Middle frontal gyrus (tissue), 1 donor: ENCODE data around the gene PFN4.

Experiments
- DNase-seq: peaks from one replicate; pipeline ENCODE4 v3.0.0-alpha.2; 2015; ENCODE audit warnings: low spot score; ENCODE audit errors: extremely low spot score

Gene PFN4

GRCh38 chr2:24080701-24081100, 42.4 kb downstream of the PFN4 start:
- DNase-seq, result no peak

DNA sequence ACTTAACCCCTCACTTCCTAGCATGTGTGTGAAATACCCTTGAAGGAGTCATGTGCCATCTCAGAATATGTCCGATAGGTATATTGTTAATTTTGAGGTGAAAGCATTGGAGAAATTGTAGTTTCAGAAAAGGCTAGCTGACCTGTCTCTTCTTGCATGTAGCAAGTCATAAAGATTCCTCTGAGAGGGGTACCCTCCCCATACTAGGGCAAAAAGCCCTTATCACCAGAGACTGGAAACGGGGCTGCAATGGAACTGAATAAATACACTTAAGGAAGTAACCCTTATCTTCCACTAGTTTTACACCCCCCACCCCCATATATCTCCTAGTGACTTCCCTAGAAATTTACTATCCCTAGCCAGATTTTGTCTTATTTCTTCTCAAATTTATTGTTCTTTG, 45.3 kb downstream of the PFN4 start:
- DNase-seq, result no peak

- DNase-seq, result no peak
Observed at GRCh38 chr2:24077535-24077877, 45.6 kb downstream of the PFN4 start.

DNA sequence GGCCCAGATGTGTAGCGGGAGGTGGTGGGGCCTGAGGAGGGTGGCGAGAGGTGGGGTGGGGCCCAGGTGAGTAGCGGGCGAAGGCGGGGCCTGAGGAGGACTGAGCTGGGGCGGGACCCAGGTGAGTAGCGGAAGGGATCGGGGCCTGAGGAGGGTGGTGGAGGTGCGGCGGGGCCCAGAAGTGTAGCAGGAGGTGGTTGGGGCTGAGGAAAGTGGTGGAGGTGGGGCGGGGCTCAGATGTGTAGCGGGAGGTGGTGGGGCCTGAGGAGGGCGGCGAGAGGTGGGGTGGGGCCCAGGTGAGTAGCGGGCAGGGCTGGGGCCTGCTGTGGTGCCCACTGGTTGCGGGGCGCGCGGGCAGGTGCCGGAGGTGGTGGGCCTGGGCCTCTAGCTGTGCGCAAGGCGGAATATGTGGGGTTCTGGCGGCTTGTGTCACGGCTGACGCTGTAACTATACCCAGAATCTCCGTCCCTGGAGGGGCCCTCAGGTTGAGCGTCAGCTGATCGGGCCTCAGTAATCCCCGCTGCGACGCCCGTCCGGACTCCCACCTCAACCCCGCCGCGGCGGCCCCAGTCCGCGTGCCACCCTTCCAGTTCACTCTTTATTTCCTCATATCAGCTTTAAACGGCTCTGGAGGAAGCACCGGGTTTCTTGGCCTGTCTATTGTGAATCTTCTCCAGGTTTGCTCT, 46.1 kb downstream of the PFN4 start:
- DNase-seq, result no peak

DNA sequence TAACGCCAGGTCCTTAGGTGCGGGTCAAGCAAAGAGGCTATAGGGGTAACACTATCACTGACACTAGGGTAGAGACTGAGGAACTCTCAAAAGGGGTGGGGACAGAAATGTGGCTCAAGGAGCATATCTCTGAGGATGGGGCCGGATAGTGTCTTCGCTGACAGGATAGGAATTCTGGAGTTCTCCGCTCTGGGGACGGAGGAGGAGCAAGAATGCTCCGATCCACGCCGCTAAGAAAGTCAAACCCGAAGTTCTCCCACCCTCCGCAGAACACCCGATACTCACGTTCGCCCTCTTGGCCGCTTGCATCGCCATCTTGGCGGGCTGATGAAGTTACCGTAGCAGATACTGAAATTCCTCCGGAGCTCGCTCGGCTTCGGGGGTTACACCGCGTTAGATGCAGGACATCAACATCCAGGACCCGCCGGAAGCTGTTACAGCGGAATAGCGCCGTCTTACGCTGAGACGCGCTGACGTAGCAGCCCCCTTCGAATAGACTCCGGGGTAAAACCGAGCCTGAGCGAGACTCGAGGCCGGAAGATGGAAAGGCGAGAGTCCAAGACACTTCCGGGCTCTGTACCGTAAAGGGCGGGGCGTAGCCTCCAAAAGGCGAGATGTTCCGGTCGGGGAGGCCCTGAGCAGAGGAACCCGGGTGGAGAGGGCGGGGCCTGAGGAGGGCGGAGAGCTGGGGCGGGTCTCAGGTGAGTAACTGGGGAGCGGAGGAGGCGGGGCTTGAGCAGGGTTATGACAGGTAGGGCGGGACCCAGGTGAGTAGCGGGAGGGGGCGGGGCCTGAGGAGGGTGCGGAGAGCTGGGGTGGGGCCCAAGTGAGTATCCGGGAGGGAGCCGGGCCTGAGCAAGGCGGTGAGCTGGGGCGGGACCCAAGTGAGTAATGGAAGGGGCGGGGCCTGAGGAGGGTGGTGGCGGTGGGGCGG, 47.0 kb downstream of the PFN4 start, which contains the start of gene SF3B6:
Gene SF3B6, minus strand, starts transcription at position 412 of the 934 bp plus-strand sequence. Its CDS starts 97 bp downstream, at position 315.
- peak; percentile 98 for DNase-seq

DNA sequence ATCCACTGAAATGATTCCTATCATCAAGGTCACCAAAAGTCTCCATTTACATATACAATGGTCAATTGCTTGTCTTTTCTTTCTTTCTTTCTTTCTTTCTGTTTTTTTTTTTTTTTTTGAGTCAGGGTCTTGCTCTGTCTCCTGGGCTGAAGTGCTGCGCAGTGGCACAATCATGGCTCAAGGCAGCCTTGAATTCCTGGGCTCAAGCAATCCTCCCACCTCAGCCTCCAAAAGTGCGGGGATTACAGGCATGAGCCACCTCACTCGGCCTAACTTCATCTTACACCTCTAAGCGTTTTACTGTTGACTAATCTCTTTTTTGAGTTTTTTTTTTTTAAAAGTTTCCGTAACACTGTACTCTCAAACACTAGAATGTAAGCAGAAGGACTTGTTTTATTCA, 47.9 kb downstream of the PFN4 start:
- no peak for DNase-seq

DNA sequence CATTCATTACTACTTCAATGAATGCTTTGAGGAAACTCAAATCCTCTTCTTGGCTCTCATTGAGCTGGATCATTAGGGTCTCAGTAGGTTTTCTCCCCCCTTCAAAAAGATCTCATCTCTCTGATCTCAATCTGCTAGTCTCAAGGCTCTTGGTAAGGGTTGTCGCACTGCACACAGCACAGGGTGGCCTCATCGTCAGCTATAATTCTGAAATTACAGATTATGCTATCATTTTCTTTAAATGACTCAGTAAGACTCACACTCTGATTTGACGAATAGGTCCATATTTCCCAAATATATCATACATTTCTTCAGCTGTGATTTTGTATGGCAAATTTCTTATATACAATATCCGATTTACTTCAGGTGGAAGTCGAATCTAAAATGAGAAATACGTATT, 49.3 kb downstream of the PFN4 start:
- DNase-seq, result no peak

DNA sequence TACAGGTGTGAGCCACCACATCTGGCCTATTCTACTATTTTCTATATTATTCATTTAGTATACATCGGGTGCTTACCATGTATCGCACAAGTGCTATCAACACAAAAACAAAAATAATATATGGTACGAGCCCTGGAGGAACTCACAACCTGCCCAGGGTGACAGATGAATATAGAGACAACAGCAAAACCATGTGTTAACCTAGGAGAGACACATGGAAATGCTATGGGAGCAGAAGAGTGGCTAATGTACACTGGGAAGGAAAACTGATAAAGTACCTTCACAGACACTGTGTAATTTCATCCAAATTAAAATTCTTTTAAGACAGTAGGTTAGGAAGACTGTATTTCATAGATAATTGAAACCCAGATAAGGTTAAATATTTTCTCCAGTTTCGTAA, 50.9 kb downstream of the PFN4 start:
- no peak for DNase-seq

- DNase-seq, result no peak
Observed at GRCh38 chr2:24065341-24065740, 57.8 kb downstream of the PFN4 start.
